HCT116 (cell line): ENCODE data around the gene PWP2. TPM values are rescaled to one million over a fixed set of nuclear protein-coding genes. Genes with fewer than 3 reads are reported as not detected.

Experiments
- ATAC-seq: fragments of 200-7000 bp; cut with Tn5 transposase; 2 replicates; pipeline ENCODE4 v1.9.1; 2020; ENCODE audit warnings: mild to moderate bottlenecking, moderate library complexity
- BruUV-seq: library from RNA; stranded (reverse); fragments of 400-500 nt; replicated peaks from 2 replicates; lab custom pipeline; 2021; lab: Mats Ljungman, UMichigan
- CTCF ChIA-PET: fragments of 300-600 bp; sonication (Branson Sonifier 250); formaldehyde crosslinking; loops from one replicate; lab custom pipeline; 2021; ENCODE audit warnings: antibody characterized with exemption; lab: Charles Lee
- POLR2A ChIA-PET: fragments of 300-600, 350-600 bp; sonication (Branson Sonifier 250); formaldehyde crosslinking; loops from one replicate; lab custom pipeline; 2021; ENCODE audit warnings: antibody characterized with exemption; lab: Charles Lee
- RAD21 ChIA-PET, 2 experiments: fragments of 300-600 bp; sonication (Branson Sonifier 250); formaldehyde crosslinking; loops; one replicate each; lab custom pipeline; 2023; ENCODE audit warnings: low total read pairs in 2 of 2; ENCODE audit not compliant: uncharacterized antibody in 2 of 2, unreplicated experiment in 2 of 2, low non-redundant PET in 1 of 2; lab: Charles Lee
- DNase-seq: peaks from one replicate; pipeline ENCODE4 v3.0.0-alpha.2; 2010; ENCODE audit warnings: low read depth, low spot score
- H2AFZ ChIP-seq: fragments of 200-600 bp; shearing (Covaris generic), sonication (generic); 2 replicates; pipeline ENCODE4 v1.6.1; 2017; ENCODE audit warnings: low read depth, mixed run types, mixed read lengths, antibody characterized with exemption, low read length; ENCODE audit not compliant: poor library complexity, severe bottlenecking
- H3K27ac ChIP-seq: 2 replicates; pipeline ENCODE4 v1.5.1; 2012; ENCODE audit warnings: low read depth, low read length
- H3K27me3 ChIP-seq: fragments of 200-600 bp; sonication (generic); 2 replicates; pipeline ENCODE4 v1.6.1; 2016; ENCODE audit warnings: mixed run types, low read length, mixed read lengths; ENCODE audit not compliant: insufficient read depth
- H3K36me3 ChIP-seq, 2 experiments: fragments of 200-500 bp in 1 of 2; fragments of 200-600 bp in 1 of 2; sonication (Bioruptor generic) in 1 of 2; sonication (generic) in 1 of 2; 2 replicates each; pipeline versions ENCODE4 v1.5.1 to v1.6.1; 2014 to 2016; ENCODE audit warnings: low read length in 2 of 2, inconsistent platforms in 1 of 2, mixed read lengths in 1 of 2, mixed run types in 1 of 2; ENCODE audit not compliant: insufficient read depth in 2 of 2, control insufficient read depth in 1 of 2
- H3K4me1 ChIP-seq, 2 experiments: fragments of 200-600 bp in 1 of 2; sonication (generic) in 1 of 2; 2 replicates each; pipeline versions ENCODE4 v1.5.1 to v1.6.1; 2012 to 2017; ENCODE audit warnings: low read length in 2 of 2, inconsistent platforms in 1 of 2, mild to moderate bottlenecking in 1 of 2, mixed read lengths in 1 of 2, mixed run types in 1 of 2, moderate library complexity in 1 of 2; ENCODE audit not compliant: insufficient read depth in 2 of 2, control insufficient read depth in 1 of 2
- H3K4me2 ChIP-seq: fragments of 200-600 bp; sonication (generic); 2 replicates; pipeline ENCODE4 v1.6.1; 2017; ENCODE audit warnings: mixed run types, low read length, mixed read lengths
- H3K4me3 ChIP-seq, 2 experiments: fragments of 200-600 bp in 1 of 2; sonication (generic) in 1 of 2; replicated peaks in 1 of 2; 2 replicates each; pipeline ENCODE4 v1.5.1; 2011 to 2016; ENCODE audit warnings: low read length in 2 of 2, control low read depth in 1 of 2, low read depth in 1 of 2, mild to moderate bottlenecking in 1 of 2, mixed read lengths in 1 of 2, mixed run types in 1 of 2
- H3K79me2 ChIP-seq: fragments of 200-600 bp; sonication (generic); 2 replicates; pipeline ENCODE4 v1.6.1; 2017; ENCODE audit warnings: mild to moderate bottlenecking, mixed run types, low read length, moderate library complexity, mixed read lengths; ENCODE audit not compliant: insufficient read depth
- H3K9ac ChIP-seq: fragments of 200-600 bp; sonication (generic); 2 replicates; pipeline ENCODE4 v1.6.1; 2016; ENCODE audit warnings: low read length, mixed read lengths
- H3K9me2 ChIP-seq: fragments of 200-600 bp; sonication (generic), shearing (Covaris generic); 2 replicates; pipeline ENCODE4 v1.6.1; 2017; ENCODE audit warnings: mixed run types, mild to moderate bottlenecking, moderate library complexity; ENCODE audit not compliant: insufficient read depth
- H3K9me3 ChIP-seq, 2 experiments: fragments of 200-500 bp in 1 of 2; fragments of 200-600 bp in 1 of 2; sonication (Bioruptor generic) in 1 of 2; sonication (generic) in 1 of 2; 2 replicates each; pipeline ENCODE4 v1.6.1; 2014 to 2017; ENCODE audit warnings: low read length in 2 of 2, mixed read lengths in 2 of 2, inconsistent platforms in 1 of 2, low read depth in 1 of 2, mild to moderate bottlenecking in 1 of 2, mixed run types in 1 of 2, moderate library complexity in 1 of 2; ENCODE audit not compliant: control insufficient read depth in 1 of 2, insufficient read depth in 1 of 2
- H4K20me1 ChIP-seq: fragments of 200-600 bp; sonication (generic), shearing (Covaris generic); 2 replicates; pipeline ENCODE4 v1.6.1; 2017; ENCODE audit warnings: mixed run types, mild to moderate bottlenecking, moderate library complexity; ENCODE audit not compliant: insufficient read depth
- ATF3 ChIP-seq: IDR thresholded peaks from 2 replicates; pipeline ENCODE4 v1.6.1; 2012
- CBX3 ChIP-seq: IDR thresholded peaks from 2 replicates; pipeline ENCODE4 v1.6.1; 2012; ENCODE audit warnings: low read depth
- CTCF ChIP-seq, 3 experiments: fragments of 200-600 bp in 1 of 3; sonication (generic) in 1 of 3; IDR thresholded peaks in 2 of 3; conservative IDR thresholded peaks in 1 of 3; 2 replicates each; pipeline ENCODE4 v1.5.1; 2012 to 2017; ENCODE audit warnings: low read depth in 2 of 3, low read length in 2 of 3, antibody characterized with exemption in 1 of 3, borderline replicate concordance in 1 of 3, control low read depth in 1 of 3, mild to moderate bottlenecking in 1 of 3, mixed read lengths in 1 of 3, mixed run types in 1 of 3, moderate library complexity in 1 of 3; ENCODE audit not compliant: insufficient read depth in 1 of 3
- EGR1 ChIP-seq: IDR thresholded peaks from 2 replicates; pipeline ENCODE4 v1.6.1; 2012; ENCODE audit warnings: low read depth
- ELF1 ChIP-seq: IDR thresholded peaks from 2 replicates; pipeline ENCODE4 v1.6.1; 2012; ENCODE audit warnings: low read depth, borderline replicate concordance
- JUND ChIP-seq: IDR thresholded peaks from 2 replicates; pipeline ENCODE4 v1.6.1; 2012
- POLR2AphosphoS5 ChIP-seq: IDR thresholded peaks from 2 replicates; pipeline ENCODE4 v1.6.1; 2011; ENCODE audit warnings: mild to moderate bottlenecking, low read depth, low read length, moderate library complexity
- RAD21 ChIP-seq: IDR thresholded peaks from 2 replicates; pipeline ENCODE4 v1.6.1; 2012; ENCODE audit warnings: low read depth, mild to moderate bottlenecking
- SIN3A ChIP-seq: IDR thresholded peaks from 2 replicates; pipeline ENCODE4 v1.6.1; 2012; ENCODE audit warnings: low read depth
- SP1 ChIP-seq: IDR thresholded peaks from 2 replicates; pipeline ENCODE4 v1.6.1; 2012; ENCODE audit warnings: low read depth
- TCF7L2 ChIP-seq: IDR thresholded peaks from 2 replicates; pipeline ENCODE4 v1.7.0; 2011; ENCODE audit warnings: borderline replicate concordance, inconsistent platforms; ENCODE audit not compliant: insufficient read depth, insufficient read length; ENCODE audit errors: extremely low read depth
- ZFX ChIP-seq: fragments of 450-650 bp; IDR thresholded peaks from 2 replicates; pipeline ENCODE4 v1.6.1; 2017
- ZNF274 ChIP-seq: fragments of 200-500 bp; sonication (Bioruptor generic); IDR thresholded peaks from 2 replicates; pipeline ENCODE4 v1.6.1; 2014; ENCODE audit warnings: mild to moderate bottlenecking, low read depth, low read length, inconsistent platforms
- intact Hi-C: fragments of 100-400 bp; cut with micrococcal nuclease; formaldehyde crosslinking; loops from 2 replicates; pipeline ENCODE4 v1.10.0; 2022
- total RNA-seq: library from RNA; stranded (reverse); gene quantifications from one replicate; pipeline ENCODE4 v1.2.1, GENCODE V29; 2021; ENCODE audit not compliant: unreplicated experiment
- TF ChIP-seq, protein P1 (sequence below): IDR thresholded peaks from 2 replicates; pipeline ENCODE4 v1.6.1; 2012

Gene PWP2
- total RNA-seq, 1 experiment from 2014 or later = 43.1 TPM

GRCh38 chr21:44065428-44065827 lies 41.8 kb upstream of the PWP2 start:
- no peaks in the 10 kb centered on the region for H3K4me1 ChIP-seq
- no peak overlapping the region for H2AFZ ChIP-seq
- ATAC-seq = no peak
- H3K27ac ChIP-seq = no peak overlapping the region
- POLR2A ChIA-PET = no interaction called here
- CTCF ChIA-PET = no interaction called here
- H3K9ac ChIP-seq = no peak overlapping the region
- no peaks in the 10 kb centered on the region for H4K20me1 ChIP-seq
- H3K4me2 ChIP-seq = no peak overlapping the region
- RAD21 ChIA-PET = no interaction called here
- no peak for TF ChIP-seq RAD21
- TF ChIP-seq ZNF274 = no peak
- TF ChIP-seq POLR2AphosphoS5 = no peak
- no peak for TF ChIP-seq CBX3
- TF ChIP-seq SIN3A = no peak
- no peak for TF ChIP-seq TCF7L2
- TF ChIP-seq JUND = no peak
- no peak for TF ChIP-seq ATF3
- no peak for TF ChIP-seq ZFX
- TF ChIP-seq EGR1 = no peak
- TF ChIP-seq, protein P1, sequence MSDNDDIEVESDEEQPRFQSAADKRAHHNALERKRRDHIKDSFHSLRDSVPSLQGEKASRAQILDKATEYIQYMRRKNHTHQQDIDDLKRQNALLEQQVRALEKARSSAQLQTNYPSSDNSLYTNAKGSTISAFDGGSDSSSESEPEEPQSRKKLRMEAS = no peak
- TF ChIP-seq CTCF (IDR thresholded peaks at IDR 0.05 in 2 of 3, conservative IDR thresholded peaks at IDR 0.05 in 1 of 3; ENCODE audit: borderline replicate concordance in 1 of 3, insufficient read depth in 1 of 3, low read depth in 2 of 3, low read length in 2 of 3) = no peak
- TF ChIP-seq SP1 = no peak
- TF ChIP-seq ELF1 = no peak
- no peak overlapping the region for H3K4me3 ChIP-seq
- DNase-seq = no peak
- no peaks in the 10 kb centered on the region for H3K9me3 ChIP-seq
- H3K27me3 ChIP-seq = no peaks in the 10 kb centered on the region
- peaks cover 6 to 8% of the 10 kb centered on the region in 2 experiments; a peak in 3 of 4 replicates for H3K36me3 ChIP-seq
- H3K9me2 ChIP-seq = no peaks in the 10 kb centered on the region
- intact Hi-C loops = no loop called here
- BruUV-seq = no TSS peak
- H3K79me2 ChIP-seq = peaks cover 30% of the 10 kb centered on the region
